Measurements from ENCODE around the gene DLEU7. TPM values are rescaled to one million over a fixed set of nuclear protein-coding genes. Genes with fewer than 3 reads are reported as not detected.
A peak's percentile ranks its signal among the peaks of the same experiment; 100 is the strongest.

Gene DLEU7
- total and polyA plus RNA-seq, 4 donors: 0.49 to 2.5 (median 0.73) TPM

DNA sequence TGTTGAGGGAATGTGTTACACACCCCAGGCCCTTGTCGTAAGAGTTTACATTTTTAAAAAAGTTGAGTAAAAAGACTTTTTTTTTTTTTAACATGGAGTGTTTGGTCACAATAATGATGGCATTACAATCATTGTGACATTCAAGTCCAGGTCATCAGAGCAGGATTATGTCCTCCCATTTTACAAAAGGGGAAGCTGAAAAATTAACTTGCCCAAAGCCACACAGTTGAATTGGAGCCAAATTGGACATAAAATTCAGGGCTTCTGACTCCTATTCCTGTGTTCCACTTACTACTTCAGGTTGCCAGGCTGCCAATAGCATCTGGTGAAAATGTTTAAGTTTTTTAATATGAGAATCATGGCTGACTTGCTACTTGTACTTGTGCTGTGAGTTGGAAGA, 49.3 kb downstream of the DLEU7 start:
- ATAC-seq (ENCODE audit: insufficient read depth, low FRiP score) (no peak), DNase-seq (no peak)
- 78 to 81% methylated on average over 1 of the region's 1 CpG for WGBS, 2 donors
- Histone ChIP-seq H3K27me3 (ENCODE audit: control insufficient read depth in 3 of 3, insufficient read depth in 3 of 3, low read length in 2 of 3) (no peaks in the 10 kb centered on the region), H3K27ac (ENCODE audit: low read depth in 1 of 2, low read length in 1 of 2) (no peak overlapping the region), H3K9ac (ENCODE audit: insufficient read depth in 1 of 2, low read length in 2 of 2) (no peak overlapping the region), H3K4me1 (ENCODE audit: control insufficient read depth in 5 of 5, insufficient read depth in 5 of 5, low read length in 5 of 5) (no peaks in the 10 kb centered on the region), H3K36me3 (ENCODE audit: control insufficient read depth in 4 of 4, insufficient read depth in 4 of 4, low read length in 4 of 4) (no peaks in the 10 kb centered on the region), H3K4me3 (no peak overlapping the region), H3K9me3 (ENCODE audit: control insufficient read depth in 4 of 4, insufficient read depth in 3 of 4, low read length in 3 of 4) (no peaks in the 10 kb centered on the region)
- TF ChIP-seq, protein P1, sequence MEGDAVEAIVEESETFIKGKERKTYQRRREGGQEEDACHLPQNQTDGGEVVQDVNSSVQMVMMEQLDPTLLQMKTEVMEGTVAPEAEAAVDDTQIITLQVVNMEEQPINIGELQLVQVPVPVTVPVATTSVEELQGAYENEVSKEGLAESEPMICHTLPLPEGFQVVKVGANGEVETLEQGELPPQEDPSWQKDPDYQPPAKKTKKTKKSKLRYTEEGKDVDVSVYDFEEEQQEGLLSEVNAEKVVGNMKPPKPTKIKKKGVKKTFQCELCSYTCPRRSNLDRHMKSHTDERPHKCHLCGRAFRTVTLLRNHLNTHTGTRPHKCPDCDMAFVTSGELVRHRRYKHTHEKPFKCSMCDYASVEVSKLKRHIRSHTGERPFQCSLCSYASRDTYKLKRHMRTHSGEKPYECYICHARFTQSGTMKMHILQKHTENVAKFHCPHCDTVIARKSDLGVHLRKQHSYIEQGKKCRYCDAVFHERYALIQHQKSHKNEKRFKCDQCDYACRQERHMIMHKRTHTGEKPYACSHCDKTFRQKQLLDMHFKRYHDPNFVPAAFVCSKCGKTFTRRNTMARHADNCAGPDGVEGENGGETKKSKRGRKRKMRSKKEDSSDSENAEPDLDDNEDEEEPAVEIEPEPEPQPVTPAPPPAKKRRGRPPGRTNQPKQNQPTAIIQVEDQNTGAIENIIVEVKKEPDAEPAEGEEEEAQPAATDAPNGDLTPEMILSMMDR (IDR thresholded peaks at IDR 0.05; ENCODE audit: control extremely low read depth, extremely low read depth): no peak

DNA sequence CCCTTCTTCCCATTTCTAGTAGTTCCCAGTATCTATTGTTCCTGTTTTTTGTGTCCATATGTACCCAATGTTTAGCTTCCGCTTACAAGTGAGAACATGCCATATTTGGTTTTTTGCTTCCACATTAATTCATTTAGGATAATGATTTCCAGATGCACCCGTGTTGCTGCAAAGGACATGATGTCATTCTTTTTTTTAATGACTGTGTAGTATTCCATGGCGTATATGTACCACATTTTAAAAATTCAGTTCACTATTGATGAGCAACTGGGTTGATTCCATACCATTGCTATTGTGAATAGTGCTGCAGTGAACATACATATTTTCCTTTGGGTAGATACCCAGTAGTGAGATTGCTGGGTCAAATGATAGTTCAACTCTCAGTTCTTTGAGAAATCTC, 50.5 kb downstream of the DLEU7 start:
- Histone ChIP-seq H3K27ac (ENCODE audit: low read depth in 1 of 2, low read length in 1 of 2) (no peak overlapping the region), H3K36me3 (ENCODE audit: control insufficient read depth in 4 of 4, insufficient read depth in 4 of 4, low read length in 4 of 4) (no peaks in the 10 kb centered on the region), H3K4me3 (no peak overlapping the region), H3K4me1 (ENCODE audit: control insufficient read depth in 5 of 5, insufficient read depth in 5 of 5, low read length in 5 of 5) (no peaks in the 10 kb centered on the region), H3K27me3 (ENCODE audit: control insufficient read depth in 3 of 3, insufficient read depth in 3 of 3, low read length in 2 of 3) (no peaks in the 10 kb centered on the region), H3K9ac (ENCODE audit: insufficient read depth in 1 of 2, low read length in 2 of 2) (no peak overlapping the region), H3K9me3 (ENCODE audit: control insufficient read depth in 4 of 4, insufficient read depth in 3 of 4, low read length in 3 of 4) (no peaks in the 10 kb centered on the region)
- DNase-seq: no peak
- ATAC-seq (ENCODE audit: insufficient read depth, low FRiP score): no peak
- 59 to 83% methylated on average over 3 of the region's 3 CpGs for WGBS, 2 donors
- TF ChIP-seq, protein P1 (IDR thresholded peaks at IDR 0.05; ENCODE audit: control extremely low read depth, extremely low read depth): no peak

DNA sequence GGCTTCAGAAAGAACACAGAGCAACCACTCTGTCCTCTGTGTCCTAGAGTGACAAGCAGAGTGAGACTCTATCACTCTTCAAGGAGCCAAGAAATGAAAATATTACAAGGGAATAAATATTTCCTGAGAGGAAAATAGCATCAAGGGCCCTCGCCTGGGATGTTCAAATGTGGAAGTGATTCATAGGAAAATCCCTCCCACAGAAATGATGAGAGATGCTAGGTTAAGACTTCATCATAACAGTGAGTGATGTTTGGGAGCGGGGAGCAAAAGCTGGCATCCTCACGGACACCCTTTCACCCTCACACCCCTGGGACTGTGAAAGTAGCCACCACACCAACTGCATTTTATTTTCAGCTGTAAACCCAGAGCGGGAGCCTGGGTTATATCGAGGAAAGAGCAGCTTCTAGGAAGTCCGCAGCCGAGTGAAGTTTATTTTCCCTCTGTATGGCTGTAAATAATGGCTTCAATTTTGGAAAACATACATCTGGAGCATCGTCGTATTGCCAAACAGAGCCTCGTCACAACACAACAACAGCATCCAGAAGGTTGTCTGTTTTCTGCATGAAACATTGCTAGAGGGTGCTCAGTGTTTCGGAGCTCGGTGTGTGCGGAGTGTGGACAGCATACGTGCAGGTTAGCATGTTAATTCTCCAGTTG, 54.8 kb downstream of the DLEU7 start:
- 78 to 87% methylated on average over 14 of the region's 14 CpGs for WGBS, 2 donors
- no peaks in the 10 kb centered on the region for H3K36me3 ChIP-seq (ENCODE audit: control insufficient read depth in 4 of 4, insufficient read depth in 4 of 4, low read length in 4 of 4)
- ATAC-seq (ENCODE audit: insufficient read depth, low FRiP score) (no peak), DNase-seq (peak in 2 of 3 donors; percentile 31 to 61)
- no peaks in the 10 kb centered on the region for H3K9me3 ChIP-seq (ENCODE audit: control insufficient read depth in 4 of 4, insufficient read depth in 3 of 4, low read length in 3 of 4)
- TF ChIP-seq, protein P1 (IDR thresholded peaks at IDR 0.05; ENCODE audit: control extremely low read depth, extremely low read depth): no peak
- no peaks in the 10 kb centered on the region for H3K27me3 ChIP-seq (ENCODE audit: control insufficient read depth in 3 of 3, insufficient read depth in 3 of 3, low read length in 2 of 3)
- H3K9ac ChIP-seq (ENCODE audit: insufficient read depth in 1 of 2, low read length in 2 of 2): peak overlapping the region in 1 of 2 donors; percentile 6
- H3K4me3 ChIP-seq: no peak overlapping the region
- no peak overlapping the region for H3K27ac ChIP-seq (ENCODE audit: low read depth in 1 of 2, low read length in 1 of 2)
- H3K4me1 ChIP-seq (ENCODE audit: control insufficient read depth in 5 of 5, insufficient read depth in 5 of 5, low read length in 5 of 5): peaks cover 0 to 1% (median 0%) of the 10 kb centered on the region in 5 donors
